ENCODE data around the gene NQO2. TPM values are rescaled to one million over a fixed set of nuclear protein-coding genes. Genes with fewer than 3 reads are reported as not detected.

The NQO2 gene
- total and polyA plus RNA-seq, 2 donors (not counting 1 experiment from before 2014, with no cell fraction given), result 6.2 to 21.5 TPM

DNA sequence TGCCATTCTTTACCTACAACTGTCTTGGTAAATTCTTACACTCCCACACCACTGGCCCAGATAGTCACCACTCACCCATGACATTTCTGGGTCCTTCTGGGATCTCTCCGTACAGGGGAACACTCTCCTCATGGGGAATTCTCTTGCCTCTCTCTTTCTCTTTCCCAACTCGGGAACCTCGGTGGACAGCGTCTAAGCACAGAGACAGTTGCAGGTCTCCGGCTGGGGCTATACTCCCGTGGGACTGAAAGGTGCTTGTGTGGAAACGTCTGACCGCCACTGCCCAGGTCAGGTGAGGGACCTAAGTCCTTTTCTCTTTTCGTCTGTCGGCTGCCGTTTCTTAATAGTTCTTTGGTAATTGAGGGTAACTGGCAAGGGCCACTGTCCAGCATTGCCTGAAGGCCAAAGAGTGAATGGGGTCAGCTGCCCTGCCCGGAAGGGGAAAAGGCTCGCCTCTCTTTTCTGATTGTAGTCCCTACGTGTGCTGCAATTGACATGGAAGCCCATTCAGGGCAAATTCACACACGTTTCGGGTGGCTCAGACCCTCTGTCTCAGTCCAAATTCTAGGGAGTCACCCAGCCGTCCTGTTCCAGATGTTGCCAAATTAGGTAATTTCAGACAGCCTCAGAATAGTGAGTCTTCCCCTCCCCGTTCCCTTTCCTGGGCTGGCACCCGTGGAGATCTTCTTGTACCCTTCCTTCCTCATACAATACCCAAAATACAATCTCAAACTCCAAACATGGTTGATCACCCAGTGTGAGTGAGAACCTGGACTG is 37.4 kb downstream of the NQO2 start:
- no peaks in the 10 kb centered on the region for H4K20me1 ChIP-seq (ENCODE audit: control insufficient read depth, insufficient read depth, low read length, poor library complexity, severe bottlenecking)
- no peak overlapping the region for H3K4me3 ChIP-seq (ENCODE audit: control extremely low read depth in 1 of 5, extremely low read depth in 1 of 5, insufficient read depth in 1 of 5, low read depth in 2 of 5, low read length in 4 of 5)
- intact Hi-C loops (cut with micrococcal nuclease), result no loop called here
- H3K9ac ChIP-seq (ENCODE audit: low read length), result no peak overlapping the region
- TF ChIP-seq, protein P1, sequence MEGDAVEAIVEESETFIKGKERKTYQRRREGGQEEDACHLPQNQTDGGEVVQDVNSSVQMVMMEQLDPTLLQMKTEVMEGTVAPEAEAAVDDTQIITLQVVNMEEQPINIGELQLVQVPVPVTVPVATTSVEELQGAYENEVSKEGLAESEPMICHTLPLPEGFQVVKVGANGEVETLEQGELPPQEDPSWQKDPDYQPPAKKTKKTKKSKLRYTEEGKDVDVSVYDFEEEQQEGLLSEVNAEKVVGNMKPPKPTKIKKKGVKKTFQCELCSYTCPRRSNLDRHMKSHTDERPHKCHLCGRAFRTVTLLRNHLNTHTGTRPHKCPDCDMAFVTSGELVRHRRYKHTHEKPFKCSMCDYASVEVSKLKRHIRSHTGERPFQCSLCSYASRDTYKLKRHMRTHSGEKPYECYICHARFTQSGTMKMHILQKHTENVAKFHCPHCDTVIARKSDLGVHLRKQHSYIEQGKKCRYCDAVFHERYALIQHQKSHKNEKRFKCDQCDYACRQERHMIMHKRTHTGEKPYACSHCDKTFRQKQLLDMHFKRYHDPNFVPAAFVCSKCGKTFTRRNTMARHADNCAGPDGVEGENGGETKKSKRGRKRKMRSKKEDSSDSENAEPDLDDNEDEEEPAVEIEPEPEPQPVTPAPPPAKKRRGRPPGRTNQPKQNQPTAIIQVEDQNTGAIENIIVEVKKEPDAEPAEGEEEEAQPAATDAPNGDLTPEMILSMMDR (IDR thresholded peaks at IDR 0.05), result no peak
- Mint-ChIP-seq H3K4me1 (peaks cover 2% of the 10 kb centered on the region), H3K27me3 (peaks cover 18% of the 10 kb centered on the region), H3K27ac (peak overlapping the region; percentile 17), H3K9me3 (ENCODE audit: insufficient read depth) (no peaks in the 10 kb centered on the region), H3K4me3 (no peak overlapping the region)
- H3K9me3 ChIP-seq (ENCODE audit: control extremely low read depth in 1 of 3, control insufficient read depth in 2 of 3, insufficient read depth in 1 of 3, low read length in 2 of 3), result no peaks in the 10 kb centered on the region
- H3K27ac ChIP-seq (ENCODE audit: low read length in 2 of 2), result no peak overlapping the region
- DNase-seq (no peak), ATAC-seq (ENCODE audit: low read depth) (no peak)
- ChIA-PET POLR2A (no interaction called here), CTCF (interaction anchor here (1.2 kb wide), 2 partner anchors 11 to 40 kb away, joined by 3 to 4 read pairs; no protein-coding TSS in a partner anchor)
- no peaks in the 10 kb centered on the region for H3K27me3 ChIP-seq (replicated peaks in 1 of 4; ENCODE audit: control extremely low read depth in 1 of 4, control insufficient read depth in 3 of 4, insufficient read depth in 4 of 4, low read length in 3 of 4)
- WGBS (ENCODE audit: insufficient coverage), result 87% methylated on average over 19 of the region's 19 CpGs
- no peaks in the 10 kb centered on the region for H3K36me3 ChIP-seq (replicated peaks in 1 of 2; ENCODE audit: control extremely low read depth in 1 of 2, control insufficient read depth in 1 of 2, extremely low read depth in 1 of 2, insufficient read depth in 2 of 2, low read length in 1 of 2)
- no peaks in the 10 kb centered on the region for H3K79me2 ChIP-seq (ENCODE audit: control insufficient read depth, insufficient read depth, low read length)
- H2AFZ ChIP-seq (ENCODE audit: insufficient read depth, low read depth, low read length, poor library complexity, severe bottlenecking), result no peak overlapping the region
- no peak overlapping the region for H3K4me2 ChIP-seq (replicated peaks; ENCODE audit: low read depth, low read length, poor library complexity, severe bottlenecking)
- H3K4me1 ChIP-seq (ENCODE audit: control insufficient read depth in 2 of 2, insufficient read depth in 2 of 2, low read length in 2 of 2), result no peaks in the 10 kb centered on the region

DNA sequence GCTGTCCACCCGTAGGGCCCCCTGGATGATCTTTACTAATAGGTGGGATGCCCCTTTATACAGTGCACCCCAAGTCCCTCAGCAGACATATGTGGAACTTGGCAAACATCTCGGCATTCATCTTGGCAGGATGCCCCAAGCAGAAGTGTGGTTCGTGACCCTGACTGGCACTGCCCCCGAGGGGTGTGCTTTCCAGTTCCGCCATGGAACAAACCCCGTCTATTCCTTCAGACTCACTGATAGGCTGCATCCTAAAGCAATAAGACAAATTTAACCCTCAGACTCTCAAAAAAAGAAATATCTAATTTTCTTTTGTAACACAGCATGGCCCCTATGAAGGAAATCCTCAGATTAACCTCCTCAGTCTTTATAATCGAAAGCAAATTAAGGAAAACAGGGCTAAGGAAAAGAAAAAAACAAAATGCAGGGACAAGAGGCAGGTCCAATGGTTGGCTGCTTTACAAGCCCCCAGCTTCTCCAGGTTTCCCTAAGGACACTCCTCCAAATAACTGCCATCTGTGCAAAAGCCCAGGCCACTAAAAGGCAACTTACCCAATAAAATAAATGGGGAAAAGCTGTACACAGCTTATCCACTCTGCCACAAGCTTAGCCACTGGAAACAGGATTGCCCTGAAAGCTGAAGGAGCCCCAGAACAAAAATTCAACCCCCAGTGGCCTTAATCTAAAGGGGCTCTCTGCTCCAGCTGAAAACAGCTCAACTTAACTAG is 38.1 kb downstream of the NQO2 start:
- Histone ChIP-seq H3K4me1 (ENCODE audit: control insufficient read depth in 2 of 2, insufficient read depth in 2 of 2, low read length in 2 of 2) (no peaks in the 10 kb centered on the region), H3K27ac (ENCODE audit: low read length in 2 of 2) (no peak overlapping the region), H3K79me2 (ENCODE audit: control insufficient read depth, insufficient read depth, low read length) (no peaks in the 10 kb centered on the region), H3K27me3 (replicated peaks in 1 of 4; ENCODE audit: control extremely low read depth in 1 of 4, control insufficient read depth in 3 of 4, insufficient read depth in 4 of 4, low read length in 3 of 4) (no peaks in the 10 kb centered on the region), H3K4me3 (ENCODE audit: control extremely low read depth in 1 of 5, extremely low read depth in 1 of 5, insufficient read depth in 1 of 5, low read depth in 2 of 5, low read length in 4 of 5) (no peak overlapping the region), H4K20me1 (ENCODE audit: control insufficient read depth, insufficient read depth, low read length, poor library complexity, severe bottlenecking) (no peaks in the 10 kb centered on the region), H2AFZ (ENCODE audit: insufficient read depth, low read depth, low read length, poor library complexity, severe bottlenecking) (no peak overlapping the region), H3K9me3 (ENCODE audit: control extremely low read depth in 1 of 3, control insufficient read depth in 2 of 3, insufficient read depth in 1 of 3, low read length in 2 of 3) (no peaks in the 10 kb centered on the region), H3K36me3 (replicated peaks in 1 of 2; ENCODE audit: control extremely low read depth in 1 of 2, control insufficient read depth in 1 of 2, extremely low read depth in 1 of 2, insufficient read depth in 2 of 2, low read length in 1 of 2) (no peaks in the 10 kb centered on the region), H3K9ac (ENCODE audit: low read length) (no peak overlapping the region), H3K4me2 (replicated peaks; ENCODE audit: low read depth, low read length, poor library complexity, severe bottlenecking) (no peak overlapping the region)
- POLR2A ChIA-PET, result no interaction called here
- Mint-ChIP-seq H3K4me3 (no peak overlapping the region), H3K27ac (peak overlapping the region; percentile 17), H3K9me3 (ENCODE audit: insufficient read depth) (no peaks in the 10 kb centered on the region), H3K27me3 (peaks cover 12% of the 10 kb centered on the region), H3K4me1 (no peaks in the 10 kb centered on the region)
- no peak for DNase-seq
- CTCF ChIA-PET, result interaction anchor here (1.0 to 1.7 kb wide), 5 partner anchors 16 to 40 kb away, joined by 3 to 6 read pairs (median 4); partner anchors contain the start of gene NQO2
- intact Hi-C loops (cut with micrococcal nuclease), result no loop called here
- TF ChIP-seq, protein P1 (IDR thresholded peaks at IDR 0.05), result no peak
- TF ChIP-seq EZH2 (IDR thresholded peaks at IDR 0.05; ENCODE audit: borderline replicate concordance, insufficient read depth, low read depth, low read length, poor library complexity, severe bottlenecking), result no peak
- 75% methylated on average over 6 of the region's 7 CpGs for WGBS (ENCODE audit: insufficient coverage)
- ATAC-seq (ENCODE audit: low read depth), result no peak
